HG02571 (cell line): Measurements from ENCODE around the gene MYCBP2.

Source experiments
- ATAC-seq: cut with Tn5 transposase; IDR thresholded peaks from one replicate; pipeline ENCODE4 v1.9.1; 2021; ENCODE audit warnings: mild to moderate bottlenecking, moderate library complexity; ENCODE audit not compliant: unreplicated experiment

MYCBP2 gene

GRCh38 chr13:77105051-77105450 is 221.8 kb downstream of the MYCBP2 start:
- ATAC-seq, result no peak

DNA sequence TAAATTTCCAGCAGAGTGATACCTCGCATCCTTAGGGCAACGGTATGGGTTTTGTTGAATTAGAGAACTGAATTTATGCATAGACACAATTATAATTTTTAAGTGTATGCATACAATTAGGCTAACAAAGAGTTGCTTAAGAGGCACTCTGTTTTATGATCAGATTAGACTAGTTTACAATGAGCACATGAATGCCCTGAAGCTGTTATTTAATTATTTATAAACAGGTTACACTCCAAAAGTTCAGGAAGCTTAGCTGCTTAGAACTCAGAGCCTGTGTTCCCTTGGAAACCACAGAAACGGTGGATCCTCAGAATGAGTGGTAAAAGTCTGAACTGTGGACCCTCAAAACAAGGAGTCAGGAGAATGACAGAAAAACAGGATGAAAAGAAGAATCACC is 227.5 kb downstream of the MYCBP2 start:
- no peak for ATAC-seq

GRCh38 chr13:77095288-77095687 is 231.6 kb downstream of the MYCBP2 start:
- ATAC-seq, result no peak

DNA sequence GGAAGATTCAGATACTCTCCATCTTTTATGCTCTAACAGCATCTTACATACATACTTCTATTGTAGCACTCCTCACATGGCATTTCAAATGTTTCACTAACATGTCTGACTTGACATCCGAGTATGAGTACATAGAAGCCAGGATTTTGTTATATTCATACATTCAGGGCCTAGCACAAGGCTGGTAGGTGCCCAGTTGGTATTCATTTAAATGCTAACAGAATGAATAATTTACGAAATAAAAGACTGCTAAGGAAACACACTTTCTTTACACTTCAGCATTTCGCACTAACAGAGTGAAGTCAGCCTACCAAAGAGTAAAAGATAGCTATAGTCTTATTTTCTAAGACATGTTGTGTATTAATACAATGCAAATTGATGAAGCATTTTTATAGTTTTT is 232.1 kb downstream of the MYCBP2 start:
- ATAC-seq, result no peak

DNA sequence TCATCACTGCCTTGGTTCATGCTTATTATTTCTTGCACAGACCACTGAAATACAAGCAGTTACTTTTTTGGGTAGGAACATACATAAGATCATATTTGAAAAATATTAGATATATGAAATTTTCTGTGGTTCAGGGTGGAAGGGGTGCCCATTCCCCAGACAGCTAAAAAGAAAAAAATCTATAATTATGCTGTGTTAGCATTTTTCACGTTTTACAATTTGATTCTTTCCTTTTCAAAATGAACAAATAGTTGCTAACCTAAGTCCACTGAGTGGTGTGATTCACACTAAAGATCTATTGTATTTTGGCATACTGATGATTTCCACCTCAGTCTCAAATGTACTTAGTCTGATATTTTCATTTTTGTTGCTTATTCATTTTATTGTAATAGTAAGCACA is 233.2 kb downstream of the MYCBP2 start:
- no peak for ATAC-seq

DNA sequence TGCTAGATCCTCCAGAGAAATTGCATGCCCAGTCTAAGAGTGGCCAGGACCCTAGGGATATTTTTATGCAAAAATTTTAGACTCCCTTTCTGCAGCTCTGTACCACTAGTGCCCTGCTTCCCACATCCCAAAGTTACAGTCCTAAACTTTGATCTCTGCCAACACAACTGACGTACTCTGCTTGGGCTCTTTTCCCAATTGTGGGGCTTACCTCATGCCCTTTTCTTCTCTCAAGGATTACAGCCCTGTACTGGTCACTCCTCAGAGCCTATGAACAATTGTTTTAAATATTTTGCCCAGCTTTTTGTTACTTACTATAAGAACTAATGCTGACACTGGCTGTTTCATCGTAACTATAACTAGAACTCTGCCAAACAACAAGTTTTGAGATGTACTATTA is 242.1 kb downstream of the MYCBP2 start:
- ATAC-seq, result no peak

GRCh38 chr13:77079902-77080413 is 246.9 kb downstream of the MYCBP2 start:
- no peak for ATAC-seq

DNA sequence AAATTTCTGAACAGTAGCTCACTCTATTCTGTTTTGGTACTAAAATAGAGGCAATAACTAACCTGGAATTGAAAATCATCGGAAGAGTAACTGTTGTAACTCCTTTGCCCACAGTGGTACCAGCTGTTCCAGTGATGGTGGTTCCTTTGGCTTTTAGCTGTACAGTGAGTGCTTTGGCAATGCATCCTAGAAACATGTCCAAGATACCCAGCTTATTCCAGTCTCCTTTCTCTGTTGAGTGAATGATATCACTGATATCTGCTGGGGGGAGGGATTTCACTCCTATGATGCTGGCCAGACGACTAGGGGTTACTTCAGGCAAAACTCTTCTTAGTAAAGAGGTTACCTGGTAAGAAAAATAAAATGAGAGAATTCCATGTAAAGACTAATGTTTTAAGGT is 259.4 kb downstream of the MYCBP2 start:
- no peak for ATAC-seq

DNA sequence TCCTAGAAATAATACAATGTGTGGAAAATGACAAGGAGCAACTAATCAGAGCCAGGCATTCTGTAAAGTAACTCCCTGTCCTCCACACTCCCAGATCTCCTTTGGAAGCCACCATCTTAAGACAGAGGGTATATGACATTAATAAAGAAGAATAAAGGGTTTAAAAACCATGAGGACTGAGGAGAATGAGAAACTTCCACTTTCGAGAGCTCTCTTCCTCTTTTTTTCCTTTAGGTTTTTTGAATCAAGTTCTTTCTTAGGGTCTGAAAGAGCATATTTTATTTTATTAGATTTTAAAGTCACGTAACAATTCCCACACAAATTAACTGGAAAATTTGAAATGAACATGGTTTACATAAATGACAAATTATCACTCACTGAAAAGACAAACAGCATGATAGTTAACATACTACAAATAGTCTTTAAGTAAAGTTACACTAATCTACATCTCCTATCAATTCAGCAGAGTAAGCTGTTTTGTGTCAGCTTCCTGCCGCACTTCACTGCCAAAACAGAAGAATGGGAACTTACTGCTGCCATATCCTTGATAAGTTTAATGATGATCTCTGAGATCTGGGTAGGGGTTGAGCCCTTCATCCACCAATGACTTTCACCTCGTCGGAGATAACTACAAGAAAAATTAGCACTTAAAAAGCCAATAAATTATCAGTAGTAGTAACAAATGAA is 261.3 kb downstream of the MYCBP2 start:
- ATAC-seq, result no peak

DNA sequence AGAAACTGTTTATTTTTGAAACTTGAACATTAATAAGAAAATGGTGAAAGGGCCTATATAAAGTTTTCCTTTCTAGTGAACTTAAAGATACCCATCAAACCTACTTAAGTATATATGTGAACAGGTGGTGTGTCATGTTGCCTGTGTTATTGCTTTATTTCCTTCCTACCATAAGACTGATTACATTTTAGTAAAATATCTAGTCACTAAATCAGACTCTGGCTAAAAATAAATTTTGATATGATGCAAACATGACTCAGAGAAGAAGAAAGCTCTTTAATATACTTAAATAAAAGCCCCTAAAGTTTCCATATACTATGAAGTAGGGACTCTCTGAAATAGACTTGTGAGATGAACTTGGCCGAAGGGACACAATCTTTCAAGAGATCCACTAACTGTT is 264.8 kb downstream of the MYCBP2 start:
- ATAC-seq, result no peak

DNA sequence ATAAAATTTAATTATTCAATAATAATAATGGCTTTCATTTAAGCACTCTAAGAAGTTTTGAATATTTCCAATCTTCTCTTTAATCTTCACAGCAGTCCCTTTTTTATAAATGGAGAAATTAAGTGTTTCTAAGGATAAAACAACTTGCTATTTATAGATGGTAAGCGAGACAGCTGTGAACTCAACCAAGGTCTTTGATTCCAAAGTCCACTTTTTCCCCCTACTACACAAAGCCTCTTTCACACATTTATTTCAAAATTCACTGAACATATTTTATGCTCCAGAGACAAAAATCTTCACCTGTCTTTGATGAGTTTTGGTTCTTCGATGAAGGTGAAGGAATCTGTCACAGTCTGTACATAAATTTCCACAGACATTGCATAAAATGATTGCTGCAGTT is 265.5 kb downstream of the MYCBP2 start:
- no peak for ATAC-seq

DNA sequence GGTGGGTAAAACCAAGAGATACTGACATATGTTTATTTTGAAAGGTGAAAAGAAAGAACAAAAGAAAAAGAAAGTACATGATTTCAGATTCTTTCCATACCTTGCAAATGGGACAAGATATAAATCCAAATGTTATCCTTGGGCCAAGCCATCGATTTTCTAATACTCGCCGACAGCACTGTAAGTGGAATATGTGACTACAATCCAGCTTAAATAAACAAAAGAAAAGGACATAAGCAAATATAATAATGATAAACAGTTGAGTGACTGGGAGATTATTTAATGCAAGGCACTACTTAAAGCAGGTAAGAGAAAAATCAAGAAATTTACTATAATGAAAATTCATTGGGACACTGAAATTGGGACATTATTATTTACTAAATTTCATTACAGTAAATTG is 270.0 kb downstream of the MYCBP2 start:
- ATAC-seq, result no peak

DNA sequence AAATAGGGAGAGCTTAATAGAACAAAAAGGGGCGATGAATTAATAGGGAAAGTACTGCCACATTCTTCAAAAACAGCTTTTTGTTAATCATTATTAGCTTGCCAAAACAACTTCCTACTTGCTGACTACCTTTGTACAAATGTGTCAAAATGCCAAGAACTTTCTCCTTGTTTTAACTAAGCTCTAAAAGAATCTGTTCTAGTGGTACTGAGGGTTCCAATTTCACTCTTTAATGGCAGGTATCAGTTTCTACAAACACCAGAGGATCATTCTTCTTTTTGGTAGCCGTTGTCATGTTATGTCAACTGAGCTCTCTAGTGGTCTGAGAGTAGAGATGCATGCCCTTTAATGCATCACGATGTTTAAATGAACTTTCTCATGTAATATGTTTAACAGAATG is 270.5 kb downstream of the MYCBP2 start:
- no peak for ATAC-seq

DNA sequence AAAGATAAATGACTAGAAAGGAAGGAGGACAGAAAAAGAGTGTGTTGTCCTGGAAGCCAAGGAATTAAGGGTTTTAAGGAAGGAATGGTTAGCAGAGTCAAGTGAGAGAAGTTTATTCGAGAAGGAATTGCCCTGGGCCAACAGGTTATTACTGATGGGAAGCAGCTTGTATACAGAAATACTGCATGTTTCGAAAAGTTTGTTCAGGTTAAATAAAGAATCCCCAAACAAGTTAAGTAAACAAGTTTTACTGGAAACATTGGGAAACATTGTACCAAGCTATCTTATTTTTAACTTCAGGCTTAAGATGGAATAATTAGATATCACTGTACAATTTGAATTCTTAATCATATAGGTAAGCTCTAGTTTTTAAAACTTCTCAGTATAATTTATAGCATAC is 271.7 kb downstream of the MYCBP2 start:
- no peak for ATAC-seq

- no peak for ATAC-seq
Observed at GRCh38 chr13:77053192-77053591, 273.7 kb downstream of the MYCBP2 start.

GRCh38 chr13:77048681-77049080 is 278.2 kb downstream of the MYCBP2 start:
- ATAC-seq, result no peak

GRCh38 chr13:77047649-77048343 is 279.1 kb downstream of the MYCBP2 start:
- ATAC-seq, result no peak

DNA sequence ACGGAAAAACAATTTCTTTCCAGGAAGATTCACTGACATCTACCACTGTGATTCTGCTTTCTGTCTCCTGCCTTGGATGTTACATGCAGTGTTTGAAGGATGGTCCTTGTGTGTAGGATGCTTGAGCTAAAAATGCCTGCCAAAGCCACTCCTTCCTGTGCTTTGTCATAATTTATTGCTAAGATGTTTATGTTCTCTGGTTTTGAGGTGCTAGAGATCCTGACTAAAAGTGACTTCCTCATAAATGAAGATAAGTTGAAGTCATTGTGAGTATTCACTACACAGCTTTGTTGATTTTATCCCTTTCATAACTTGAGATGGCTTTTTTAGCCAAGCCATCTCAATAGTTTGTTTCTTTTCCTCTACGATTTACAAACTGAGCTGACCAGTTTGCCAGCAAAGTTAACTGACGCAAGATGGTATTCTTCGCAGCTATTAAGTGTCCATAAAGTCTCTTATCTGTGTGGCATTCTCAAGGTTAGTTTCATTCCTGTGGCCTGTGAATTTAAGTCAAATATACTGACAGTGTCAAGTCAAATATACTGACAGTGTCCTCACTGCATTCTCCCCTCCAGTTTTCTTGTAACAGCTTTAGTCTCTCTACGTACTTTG is 284.2 kb downstream of the MYCBP2 start:
- no peak for ATAC-seq

GRCh38 chr13:77040835-77041234 is 286.1 kb downstream of the MYCBP2 start:
- no peak for ATAC-seq

GRCh38 chr13:77040076-77040475 is 286.8 kb downstream of the MYCBP2 start:
- ATAC-seq, result no peak

DNA sequence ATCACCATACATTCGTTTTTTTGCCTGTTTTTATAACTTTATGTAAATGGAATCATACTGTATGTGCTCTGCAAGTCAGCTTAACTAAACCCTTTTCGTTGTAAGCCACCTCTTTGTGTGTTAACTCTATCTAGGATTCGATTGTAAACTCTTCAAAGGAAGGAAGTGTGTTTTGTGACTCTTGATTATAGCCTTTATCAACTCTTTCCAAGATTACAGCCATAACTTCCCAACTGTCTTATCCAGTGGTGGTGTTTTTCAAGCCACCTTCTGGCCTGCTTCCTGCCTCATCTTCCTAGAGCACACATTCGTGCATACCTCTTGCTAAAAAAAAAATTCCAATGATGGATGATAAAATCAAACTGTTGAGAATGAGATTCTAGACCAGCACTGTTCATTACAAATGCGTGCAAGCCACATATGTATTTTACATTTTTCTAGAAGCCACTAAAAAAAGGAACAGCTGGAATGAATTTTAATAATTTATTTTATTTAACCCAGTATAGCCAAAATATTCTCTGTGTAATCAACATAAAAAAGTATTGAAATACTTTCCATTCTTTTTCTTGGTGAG is 287.9 kb downstream of the MYCBP2 start:
- no peak for ATAC-seq

- no peak for ATAC-seq
Observed at GRCh38 chr13:77036279-77036678, 290.6 kb downstream of the MYCBP2 start.
